SK-N-SH (cell line): ENCODE results near the gene ENTPD2.

ENCODE experiments used
- EZH2phosphoT487 ChIP-seq: fragments of 200-600 bp; sonication (generic); IDR thresholded peaks from 2 replicates; pipeline ENCODE4 v1.6.1; 2017; ENCODE audit warnings: low read depth, mixed run types, mild to moderate bottlenecking, antibody characterized with exemption, moderate library complexity, borderline replicate concordance
- RAD21 ChIP-seq: IDR thresholded peaks from 2 replicates; pipeline ENCODE4 v1.6.1; 2012; ENCODE audit warnings: mild to moderate bottlenecking, low read length
- YY1 ChIP-seq: IDR thresholded peaks from 2 replicates; pipeline ENCODE4 v1.4.0; 2012; ENCODE audit warnings: low read depth, mild to moderate bottlenecking
- TF ChIP-seq, protein P1 (sequence below): fragments of 200-600 bp; sonication (generic); IDR thresholded peaks from 2 replicates; pipeline ENCODE4 v1.6.1; 2017; ENCODE audit warnings: antibody characterized with exemption, mild to moderate bottlenecking, moderate library complexity

DNA sequence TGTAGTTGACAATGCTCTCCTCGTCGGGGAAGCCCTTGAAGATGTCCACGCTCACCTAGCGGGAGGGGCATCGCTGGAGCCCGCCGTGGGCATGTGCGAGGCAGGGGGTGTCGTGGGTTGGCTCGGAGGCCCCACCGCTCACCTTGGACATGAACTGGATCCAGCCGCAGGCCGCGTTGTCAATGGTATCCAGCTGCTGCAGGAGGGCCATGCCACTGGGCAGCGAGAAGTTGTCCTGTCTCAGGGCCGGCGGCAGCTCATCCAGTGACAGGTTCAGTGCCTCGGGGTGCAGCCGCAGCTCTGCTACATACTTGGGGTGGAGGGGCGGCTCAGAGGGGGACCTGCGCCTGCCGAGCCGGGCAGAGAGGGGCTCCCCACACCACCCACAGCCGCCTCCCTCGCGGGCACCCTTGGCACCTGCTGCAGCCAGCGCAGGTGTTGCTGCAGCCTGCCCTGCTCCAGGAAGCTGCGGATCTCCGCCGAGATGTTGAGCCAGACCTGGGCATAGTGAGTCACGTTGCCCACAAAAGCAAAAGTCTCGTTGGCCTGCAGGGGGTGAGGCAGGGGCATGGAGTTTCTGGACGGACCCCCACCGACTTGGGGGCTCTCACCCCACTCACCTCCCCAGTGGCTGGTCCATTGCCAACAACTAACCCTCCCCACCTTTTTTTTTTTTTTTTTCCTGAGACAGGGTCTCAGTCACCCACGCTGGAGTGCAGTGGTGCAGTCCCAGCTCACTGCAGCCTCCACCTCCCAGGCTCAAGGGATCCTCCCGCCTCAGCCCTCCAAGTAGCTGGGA is 34.9 kb downstream of the ENTPD2 start:
- TF ChIP-seq EZH2phosphoT487 (no peak), YY1 (no peak), RAD21 (no peak)
- TF ChIP-seq, protein P1, sequence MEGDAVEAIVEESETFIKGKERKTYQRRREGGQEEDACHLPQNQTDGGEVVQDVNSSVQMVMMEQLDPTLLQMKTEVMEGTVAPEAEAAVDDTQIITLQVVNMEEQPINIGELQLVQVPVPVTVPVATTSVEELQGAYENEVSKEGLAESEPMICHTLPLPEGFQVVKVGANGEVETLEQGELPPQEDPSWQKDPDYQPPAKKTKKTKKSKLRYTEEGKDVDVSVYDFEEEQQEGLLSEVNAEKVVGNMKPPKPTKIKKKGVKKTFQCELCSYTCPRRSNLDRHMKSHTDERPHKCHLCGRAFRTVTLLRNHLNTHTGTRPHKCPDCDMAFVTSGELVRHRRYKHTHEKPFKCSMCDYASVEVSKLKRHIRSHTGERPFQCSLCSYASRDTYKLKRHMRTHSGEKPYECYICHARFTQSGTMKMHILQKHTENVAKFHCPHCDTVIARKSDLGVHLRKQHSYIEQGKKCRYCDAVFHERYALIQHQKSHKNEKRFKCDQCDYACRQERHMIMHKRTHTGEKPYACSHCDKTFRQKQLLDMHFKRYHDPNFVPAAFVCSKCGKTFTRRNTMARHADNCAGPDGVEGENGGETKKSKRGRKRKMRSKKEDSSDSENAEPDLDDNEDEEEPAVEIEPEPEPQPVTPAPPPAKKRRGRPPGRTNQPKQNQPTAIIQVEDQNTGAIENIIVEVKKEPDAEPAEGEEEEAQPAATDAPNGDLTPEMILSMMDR, result no peak
